ENCODE data around the gene ZKSCAN1.

The ZKSCAN1 gene

GRCh38 chr7:100081535-100082102 lies 66.2 kb downstream of the ZKSCAN1 start, which contains the start of gene ZNF3:
Gene ZNF3 (minus strand): TSS chr7:100081723. CDS start chr7:100077357, 4,366 bp downstream.
- peak; percentile 99 for DNase-seq

DNA sequence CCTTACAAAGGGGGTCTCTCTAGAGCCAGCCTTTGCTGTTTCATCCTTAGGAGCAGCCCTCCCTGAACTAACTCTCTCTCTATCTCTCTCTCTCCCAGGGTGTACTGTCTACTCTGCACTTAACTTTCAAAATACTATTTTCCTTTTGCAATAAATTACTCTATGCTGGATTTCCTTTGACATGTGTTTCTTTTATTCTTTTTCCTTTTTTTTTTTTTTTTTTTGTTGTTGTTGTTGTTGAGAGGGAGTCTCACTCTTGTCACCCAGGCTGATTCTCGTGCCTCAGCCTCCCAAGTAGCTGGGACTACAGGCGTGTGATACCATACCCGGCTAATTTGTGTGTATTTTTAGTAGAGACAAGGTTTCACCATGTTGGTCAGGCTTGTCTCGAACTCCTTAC lies 67.6 kb downstream of the ZKSCAN1 start:
- DNase-seq: no peak

- no peak for DNase-seq
Measured at GRCh38 chr7:100085515-100085914, 70.1 kb downstream of the ZKSCAN1 start.

DNA sequence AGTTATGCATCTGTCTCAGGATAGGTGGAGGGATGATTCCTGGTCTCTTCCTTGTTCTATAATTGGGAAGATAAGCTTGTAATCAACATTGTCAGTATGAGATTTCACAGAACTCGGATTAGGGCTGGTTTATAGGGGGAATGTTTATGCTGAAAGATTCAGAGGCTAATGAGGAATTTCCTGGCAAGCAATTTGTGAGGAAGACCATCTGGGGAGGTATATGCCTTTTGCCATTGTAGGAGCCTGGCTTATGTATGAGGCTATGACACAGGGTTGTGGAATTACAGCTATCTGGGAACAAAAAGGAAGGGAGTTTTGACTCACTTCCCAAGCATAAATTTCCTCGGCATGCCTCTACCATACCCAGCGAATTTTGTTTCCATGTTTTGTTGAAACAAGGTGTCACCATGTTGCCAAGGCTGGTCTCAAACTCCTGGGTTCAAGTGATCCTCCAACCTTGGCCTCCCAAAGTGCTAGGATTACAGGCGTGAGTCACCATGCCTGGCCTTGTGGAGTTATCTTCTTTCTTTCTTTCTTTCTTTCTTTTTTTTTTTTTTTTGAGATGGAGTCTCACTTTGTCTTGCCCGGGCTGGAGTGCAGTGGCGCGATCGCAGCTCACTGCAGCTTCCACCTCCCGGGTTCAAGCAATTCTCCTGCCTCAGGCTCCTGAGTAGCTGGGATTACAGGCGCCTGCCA lies 71.8 kb downstream of the ZKSCAN1 start:
- peak; percentile 99 for DNase-seq

- DNase-seq: no peak
Measured at GRCh38 chr7:100088095-100088620, 72.8 kb downstream of the ZKSCAN1 start.

DNA sequence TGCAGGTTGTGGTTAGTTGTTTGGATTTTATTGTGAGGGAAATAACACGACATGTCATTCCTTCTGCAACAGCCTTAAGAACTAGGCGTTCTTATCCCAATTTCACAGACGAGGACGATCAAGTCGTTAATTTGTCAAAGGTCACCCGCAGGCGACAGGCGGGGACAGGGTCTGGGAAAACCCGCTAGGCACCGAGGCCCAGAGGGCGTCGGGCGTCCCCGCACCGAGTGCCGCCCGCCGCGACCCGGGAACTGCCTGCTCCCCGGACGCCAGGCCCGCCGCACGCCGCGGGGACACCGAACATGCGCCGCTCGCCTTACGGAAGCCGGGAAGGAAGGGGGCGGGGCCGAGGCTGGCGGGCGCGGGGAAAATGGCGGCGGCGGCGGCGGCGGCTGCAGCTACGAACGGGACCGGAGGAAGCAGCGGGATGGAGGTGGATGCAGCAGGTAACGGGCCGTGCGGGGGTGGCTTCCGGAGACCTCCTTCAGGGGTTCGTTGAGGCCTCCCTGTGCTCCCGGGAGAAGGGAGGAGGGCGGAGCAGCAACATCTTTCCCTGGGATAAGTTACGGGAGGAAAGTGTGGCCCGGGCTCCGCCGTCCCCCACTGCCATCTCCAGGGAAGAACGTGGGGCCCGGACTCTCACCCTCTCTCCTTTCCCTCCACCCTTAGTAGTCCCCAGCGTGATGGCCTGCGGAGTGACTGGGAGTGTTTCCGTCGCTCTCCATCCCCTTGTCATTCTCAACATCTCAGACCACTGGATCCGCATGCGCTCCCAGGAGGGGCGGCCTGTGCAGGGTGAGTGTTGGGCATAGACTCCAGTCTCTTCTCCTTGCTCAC lies 73.4 kb downstream of the ZKSCAN1 start, which contains the start of gene COPS6:
TSS of gene COPS6 (plus strand) at position 349 of the 837 bp plus-strand sequence. CDS start at position 371, 22 bp downstream.
- DNase-seq: peak; percentile 75

GRCh38 chr7:100089458-100090196 lies 74.2 kb downstream of the ZKSCAN1 start:
- peak; percentile 14 for DNase-seq

DNA sequence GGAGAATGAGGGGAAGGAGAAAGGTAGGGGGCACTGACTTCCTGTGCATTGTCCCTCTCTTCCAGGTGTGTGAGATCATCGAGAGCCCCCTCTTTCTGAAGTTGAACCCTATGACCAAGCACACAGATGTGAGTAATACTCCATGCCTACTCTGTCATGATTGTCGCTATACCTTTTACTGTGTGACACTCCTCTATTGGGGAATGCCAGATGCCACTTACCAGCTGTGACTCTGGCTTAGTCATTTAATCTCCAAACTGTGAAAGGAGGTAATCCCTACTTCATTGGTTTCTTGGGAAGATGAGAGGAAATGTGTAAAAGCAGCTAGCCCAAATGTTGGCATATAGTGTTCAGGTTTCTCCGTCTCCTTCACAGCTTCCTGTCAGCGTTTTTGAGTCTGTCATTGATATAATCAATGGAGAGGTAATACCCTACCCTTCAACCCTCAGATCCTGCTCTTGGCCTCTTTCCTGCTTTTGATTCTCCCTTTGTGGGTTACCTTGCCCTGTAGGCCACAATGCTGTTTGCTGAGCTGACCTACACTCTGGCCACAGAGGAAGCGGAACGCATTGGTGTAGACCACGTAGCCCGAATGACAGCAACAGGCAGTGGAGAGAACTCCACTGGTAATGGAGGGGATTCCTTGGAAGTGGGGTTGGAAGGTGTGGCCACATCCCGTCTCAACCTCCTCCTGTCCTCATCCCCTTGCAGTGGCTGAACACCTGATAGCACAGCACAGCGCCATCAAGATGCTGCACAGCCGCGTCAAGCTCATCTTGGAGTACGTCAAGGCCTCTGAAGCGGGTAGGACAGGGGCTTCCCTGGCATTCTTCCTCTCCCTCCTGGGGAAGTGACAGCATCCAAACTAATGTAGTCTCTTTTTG lies 75.4 kb downstream of the ZKSCAN1 start:
- DNase-seq: no peak
